Panc1 (cell line): ENCODE measurements around the gene PRPS1L1. TPM values are rescaled to one million over a fixed set of nuclear protein-coding genes. Genes with fewer than 3 reads are reported as not detected.

ENCODE experiments used
- ATAC-seq: fragments of 200-7000 bp; cut with Tn5 transposase; 2 replicates; pipeline ENCODE4 v1.9.1; 2020; ENCODE audit warnings: mild to moderate bottlenecking, moderate library complexity
- BruUV-seq: library from RNA; stranded (reverse); fragments of 400-500 nt; replicated peaks from 2 replicates; lab custom pipeline; 2021; lab: Mats Ljungman, UMichigan
- CTCF ChIA-PET: fragments of 300-600 bp; sonication (Branson Sonifier 250); formaldehyde crosslinking; loops from one replicate; lab custom pipeline; 2022; ENCODE audit warnings: antibody characterized with exemption; lab: Charles Lee
- POLR2A ChIA-PET: fragments of 300-600 bp; sonication (Branson Sonifier 250); formaldehyde crosslinking; loops from one replicate; lab custom pipeline; 2022; ENCODE audit warnings: antibody characterized with exemption; lab: Charles Lee
- DNase-seq: peaks from one replicate; pipeline ENCODE4 v3.0.0-alpha.2; 2010; ENCODE audit warnings: low read depth, low spot score
- H3K27ac ChIP-seq: 2 replicates; pipeline ENCODE4 v1.5.1; 2011; ENCODE audit warnings: mild to moderate bottlenecking, low read length, inconsistent platforms
- H3K27me3 ChIP-seq: fragments of 200-500 bp; sonication (Bioruptor generic); 2 replicates; pipeline ENCODE4 v1.6.0; 2014; ENCODE audit warnings: low read length, inconsistent platforms; ENCODE audit not compliant: control insufficient read depth, insufficient read depth
- H3K36me3 ChIP-seq: fragments of 200-500 bp; sonication (Bioruptor generic); 2 replicates; pipeline ENCODE4 v1.5.1; 2014; ENCODE audit warnings: inconsistent platforms, mild to moderate bottlenecking, low read length, moderate library complexity; ENCODE audit not compliant: control insufficient read depth, insufficient read depth
- H3K4me1 ChIP-seq: 2 replicates; pipeline ENCODE4 v1.5.1; 2011; ENCODE audit warnings: inconsistent platforms, mild to moderate bottlenecking, low read length, moderate library complexity; ENCODE audit not compliant: control insufficient read depth, insufficient read depth
- H3K4me3 ChIP-seq, 2 experiments: 2 replicates each; pipeline ENCODE4 v1.5.1; 2011 to 2012; ENCODE audit warnings: low read depth in 2 of 2, low read length in 2 of 2, mild to moderate bottlenecking in 2 of 2, inconsistent platforms in 1 of 2, moderate library complexity in 1 of 2
- H3K9me3 ChIP-seq: fragments of 200-500 bp; sonication (Bioruptor generic); 2 replicates; pipeline ENCODE4 v1.5.1; 2014; ENCODE audit warnings: low read depth, mild to moderate bottlenecking, inconsistent platforms, low read length, moderate library complexity; ENCODE audit not compliant: control insufficient read depth, insufficient read depth
- POLR2AphosphoS5 ChIP-seq: IDR thresholded peaks from 2 replicates; pipeline ENCODE4 v1.6.1; 2012; ENCODE audit warnings: mild to moderate bottlenecking, low read depth, low read length, moderate library complexity
- REST ChIP-seq, 2 experiments: IDR thresholded peaks; 2 replicates each; pipeline ENCODE4 v1.6.1; 2011 to 2012; ENCODE audit warnings: low read depth in 2 of 2, control low read depth in 1 of 2, low read length in 1 of 2, mild to moderate bottlenecking in 1 of 2, moderate library complexity in 1 of 2; ENCODE audit not compliant: insufficient read depth in 1 of 2
- SIN3A ChIP-seq: IDR thresholded peaks from 2 replicates; pipeline ENCODE4 v1.6.1; 2012; ENCODE audit warnings: low read depth, mild to moderate bottlenecking, low read length, moderate library complexity, borderline replicate concordance; ENCODE audit not compliant: insufficient read depth
- TCF7L2 ChIP-seq: IDR thresholded peaks from 2 replicates; pipeline ENCODE4 v1.6.1; 2011; ENCODE audit warnings: mild to moderate bottlenecking, low read depth, low read length, inconsistent platforms
- in situ Hi-C: cut with HindIII; loops from 2 replicates; pipeline ENCODE4 v1.10.0; 2016; ENCODE audit warnings: low sequenced_read_pairs, low pct_unique_long_range_greater_than_20kb
- intact Hi-C: fragments of 100-400 bp; cut with micrococcal nuclease; formaldehyde crosslinking; loops from one replicate; pipeline ENCODE4 v1.10.0; 2022; ENCODE audit not compliant: unreplicated experiment
- total RNA-seq: library from RNA; stranded (reverse); gene quantifications from one replicate; pipeline ENCODE4 v1.2.1, GENCODE V29; 2021; ENCODE audit not compliant: unreplicated experiment
- TF ChIP-seq, protein P1 (sequence below): fragments of 450-650 bp; IDR thresholded peaks from 2 replicates; pipeline ENCODE4 v1.5.1; 2017; ENCODE audit warnings: mild to moderate bottlenecking

The PRPS1L1 gene
- total RNA-seq, 1 experiment from 2014 or later: not detected

- no peak overlapping the region for H3K27ac ChIP-seq
- BruUV-seq: no TSS peak
- H3K36me3 ChIP-seq: no peaks in the 10 kb centered on the region
- no peaks in the 10 kb centered on the region for H3K4me1 ChIP-seq
- intact Hi-C loops (no loop called here), in situ Hi-C loops (no loop called here)
- TF ChIP-seq, protein P1, sequence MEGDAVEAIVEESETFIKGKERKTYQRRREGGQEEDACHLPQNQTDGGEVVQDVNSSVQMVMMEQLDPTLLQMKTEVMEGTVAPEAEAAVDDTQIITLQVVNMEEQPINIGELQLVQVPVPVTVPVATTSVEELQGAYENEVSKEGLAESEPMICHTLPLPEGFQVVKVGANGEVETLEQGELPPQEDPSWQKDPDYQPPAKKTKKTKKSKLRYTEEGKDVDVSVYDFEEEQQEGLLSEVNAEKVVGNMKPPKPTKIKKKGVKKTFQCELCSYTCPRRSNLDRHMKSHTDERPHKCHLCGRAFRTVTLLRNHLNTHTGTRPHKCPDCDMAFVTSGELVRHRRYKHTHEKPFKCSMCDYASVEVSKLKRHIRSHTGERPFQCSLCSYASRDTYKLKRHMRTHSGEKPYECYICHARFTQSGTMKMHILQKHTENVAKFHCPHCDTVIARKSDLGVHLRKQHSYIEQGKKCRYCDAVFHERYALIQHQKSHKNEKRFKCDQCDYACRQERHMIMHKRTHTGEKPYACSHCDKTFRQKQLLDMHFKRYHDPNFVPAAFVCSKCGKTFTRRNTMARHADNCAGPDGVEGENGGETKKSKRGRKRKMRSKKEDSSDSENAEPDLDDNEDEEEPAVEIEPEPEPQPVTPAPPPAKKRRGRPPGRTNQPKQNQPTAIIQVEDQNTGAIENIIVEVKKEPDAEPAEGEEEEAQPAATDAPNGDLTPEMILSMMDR: no peak
- no peak for TF ChIP-seq REST (IDR thresholded peaks at IDR 0.05; ENCODE audit: insufficient read depth in 1 of 2, low read depth in 2 of 2, low read length in 1 of 2)
- no peak for TF ChIP-seq SIN3A
- no peak for TF ChIP-seq TCF7L2
- no peak for TF ChIP-seq POLR2AphosphoS5
- H3K27me3 ChIP-seq: peaks cover 4% of the 10 kb centered on the region; the same call in 1 of the 2 replicates
- ATAC-seq: no peak
- no peaks in the 10 kb centered on the region for H3K9me3 ChIP-seq
- ChIA-PET CTCF (interaction anchor here (1.2 kb wide), 1 partner anchor 293 kb away, joined by 4 read pairs; no protein-coding TSS in a partner anchor), POLR2A (no interaction called here)
- no peak overlapping the region for H3K4me3 ChIP-seq
- DNase-seq: no peak
Measured at GRCh38 chr7:18063149-18063901, 35.7 kb upstream of the PRPS1L1 start.

DNA sequence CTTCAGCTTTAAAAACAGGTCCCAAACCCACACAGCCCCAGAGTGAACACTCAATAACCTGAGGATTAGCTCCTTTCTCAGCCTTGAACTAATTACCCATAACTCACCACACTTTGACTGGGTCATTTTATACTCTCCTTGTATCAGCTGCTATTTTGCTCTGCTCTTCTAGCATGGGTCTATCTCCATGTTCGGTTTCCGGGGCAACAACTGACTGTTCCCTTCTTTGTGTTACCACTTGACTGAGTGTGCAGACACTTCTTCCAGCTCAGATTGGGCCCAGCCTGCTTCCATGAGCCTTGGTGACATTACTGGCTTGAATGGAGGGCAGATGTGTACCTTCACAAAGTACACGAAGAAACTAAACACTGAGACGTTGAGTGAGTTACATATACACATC lies 31.5 kb upstream of the PRPS1L1 start:
- DNase-seq (no peak), ATAC-seq (no peak)
- H3K4me1 ChIP-seq: no peaks in the 10 kb centered on the region
- ChIA-PET POLR2A (no interaction called here), CTCF (no interaction called here)
- H3K9me3 ChIP-seq: no peaks in the 10 kb centered on the region
- intact Hi-C loops: no loop called here
- in situ Hi-C loops: no loop called here
- no peak overlapping the region for H3K27ac ChIP-seq
- no TSS peak for BruUV-seq
- no peaks in the 10 kb centered on the region for H3K36me3 ChIP-seq
- TF ChIP-seq, protein P1: no peak
- TF ChIP-seq POLR2AphosphoS5: no peak
- no peak for TF ChIP-seq TCF7L2
- no peak for TF ChIP-seq REST (IDR thresholded peaks at IDR 0.05; ENCODE audit: insufficient read depth in 1 of 2, low read depth in 2 of 2, low read length in 1 of 2)
- TF ChIP-seq SIN3A: no peak
- H3K27me3 ChIP-seq: peaks cover 4% of the 10 kb centered on the region; the same call in 1 of the 2 replicates
- H3K4me3 ChIP-seq: no peak overlapping the region
